Type B pancreatic cell (in vitro differentiated cells): Measurements from ENCODE around the gene TULP4. TPM values are rescaled to one million over a fixed set of nuclear protein-coding genes. Genes with fewer than 3 reads are reported as not detected.

Experiments
- DNase-seq: peaks from one replicate; pipeline ENCODE4 v3.0.0; 2021; ENCODE audit warnings: mixed read lengths; ENCODE audit not compliant: unreplicated experiment; ENCODE audit errors: extremely low spot score
- H3K27ac Mint-ChIP-seq: 2 replicates; pipeline ENCODE4 v1.8.0; 2021; ENCODE audit warnings: mild to moderate bottlenecking, mixed read lengths
- H3K27me3 Mint-ChIP-seq: 2 replicates; pipeline ENCODE4 v1.8.0; 2021; ENCODE audit warnings: mixed read lengths
- H3K36me3 Mint-ChIP-seq: 2 replicates; pipeline ENCODE4 v1.8.0; 2021; ENCODE audit warnings: mixed read lengths
- H3K4me1 Mint-ChIP-seq: one replicate; pipeline ENCODE4 v1.8.0; 2021; ENCODE audit warnings: mixed read lengths; ENCODE audit not compliant: unreplicated experiment
- H3K4me3 Mint-ChIP-seq: 2 replicates; pipeline ENCODE4 v1.8.0; 2021; ENCODE audit warnings: mild to moderate bottlenecking, mixed read lengths
- H3K9me3 Mint-ChIP-seq: 2 replicates; pipeline ENCODE4 v1.8.0; 2021; ENCODE audit warnings: mixed read lengths
- CTCF ChIP-seq: fragments of 200-600 bp; sonication (generic); conservative IDR thresholded peaks from 2 replicates; pipeline ENCODE4 v1.5.0; 2021; ENCODE audit warnings: antibody characterized with exemption, mild to moderate bottlenecking
- total RNA-seq: library from RNA; stranded (reverse); gene quantifications from 2 replicates; pipeline ENCODE4 v1.2.1, GENCODE V29; 2021; ENCODE audit warnings: low replicate concordance

TULP4 gene
- total RNA-seq, 1 donor from 2014 or later = 109 TPM

GRCh38 chr6:158497620-158498019 is 185.4 kb downstream of the TULP4 start:
- Mint-ChIP-seq H3K9me3 (no peaks in the 10 kb centered on the region), H3K27me3 (no peaks in the 10 kb centered on the region), H3K27ac (no peak overlapping the region), H3K4me3 (no peak overlapping the region), H3K4me1 (no peaks in the 10 kb centered on the region), H3K36me3 (peaks cover 12% of the 10 kb centered on the region)
- no peak for DNase-seq
- TF ChIP-seq CTCF = no peak

GRCh38 chr6:158498362-158498761 is 186.1 kb downstream of the TULP4 start:
- H3K9me3 Mint-ChIP-seq = no peaks in the 10 kb centered on the region
- H3K27ac Mint-ChIP-seq = no peak overlapping the region
- no peaks in the 10 kb centered on the region for H3K27me3 Mint-ChIP-seq
- no peak for TF ChIP-seq CTCF
- peaks cover 14% of the 10 kb centered on the region for H3K36me3 Mint-ChIP-seq
- DNase-seq = no peak
- no peak overlapping the region for H3K4me3 Mint-ChIP-seq
- H3K4me1 Mint-ChIP-seq = no peaks in the 10 kb centered on the region

- Mint-ChIP-seq H3K36me3 (peaks cover 10% of the 10 kb centered on the region), H3K4me1 (no peaks in the 10 kb centered on the region)
Measured at GRCh38 chr6:158499601-158500000, 187.3 kb downstream of the TULP4 start.

GRCh38 chr6:158500016-158500735 is 187.9 kb downstream of the TULP4 start:
- DNase-seq = no peak
- H3K27ac Mint-ChIP-seq = no peak overlapping the region
- H3K9me3 Mint-ChIP-seq = no peaks in the 10 kb centered on the region
- H3K36me3 Mint-ChIP-seq = peaks cover 16% of the 10 kb centered on the region
- H3K27me3 Mint-ChIP-seq = no peaks in the 10 kb centered on the region
- no peak overlapping the region for H3K4me3 Mint-ChIP-seq
- no peak for TF ChIP-seq CTCF
- no peaks in the 10 kb centered on the region for H3K4me1 Mint-ChIP-seq

More at GRCh38 chr6:158499601-158500000, 187.3 kb downstream of the TULP4 start:
- no peak overlapping the region for H3K27ac Mint-ChIP-seq
- H3K9me3 Mint-ChIP-seq = no peaks in the 10 kb centered on the region
- no peak overlapping the region for H3K4me3 Mint-ChIP-seq
- no peak for DNase-seq
- TF ChIP-seq CTCF = no peak
- H3K27me3 Mint-ChIP-seq = no peaks in the 10 kb centered on the region

- TF ChIP-seq CTCF = no peak
- Mint-ChIP-seq H3K4me3 (no peak overlapping the region), H3K27me3 (no peaks in the 10 kb centered on the region), H3K4me1 (no peaks in the 10 kb centered on the region), H3K36me3 (peaks cover 16% of the 10 kb centered on the region), H3K27ac (no peak overlapping the region), H3K9me3 (no peaks in the 10 kb centered on the region)
- no peak for DNase-seq
Measured at GRCh38 chr6:158501360-158502262, 189.3 kb downstream of the TULP4 start.
